Embryonic facial prominence (tissue), 1 donor: Measurements from ENCODE around the gene REV1.
"Not testable (repeated sequence)": the region's sequence is repeated elsewhere in the genome, so short reads cannot be mapped to it uniquely, and the experiment has no call there.

Experiments used
- DNase-seq: peaks from one replicate; pipeline ENCODE4 v3.0.0-alpha.2; 2016; ENCODE audit errors: extremely low spot score

Gene REV1

GRCh38 chr2:99487906-99488305 lies 1.9 kb downstream of the REV1 start:
- no peak for DNase-seq

DNA sequence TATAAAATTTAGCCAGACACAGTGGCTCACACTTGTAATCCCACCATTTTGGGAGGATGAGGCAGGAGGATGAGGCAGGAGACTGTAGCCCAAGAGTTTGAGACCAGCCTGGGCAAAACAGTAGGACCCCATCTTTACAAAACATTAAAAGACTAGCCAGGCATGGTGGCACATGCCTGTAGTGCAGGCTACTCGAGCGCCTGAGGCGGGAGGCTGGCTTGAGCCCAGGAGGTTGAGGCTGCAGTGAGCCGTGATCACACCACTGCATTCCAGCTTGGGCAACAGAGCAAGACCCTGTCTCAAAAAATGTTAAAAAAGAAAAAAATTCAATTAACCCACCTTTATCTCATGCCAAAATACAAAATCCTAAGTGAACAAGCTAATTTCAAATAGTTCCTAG lies 4.0 kb downstream of the REV1 start:
- no peak for DNase-seq

GRCh38 chr2:99485411-99485810 lies 4.4 kb downstream of the REV1 start:
- DNase-seq, result no peak

DNA sequence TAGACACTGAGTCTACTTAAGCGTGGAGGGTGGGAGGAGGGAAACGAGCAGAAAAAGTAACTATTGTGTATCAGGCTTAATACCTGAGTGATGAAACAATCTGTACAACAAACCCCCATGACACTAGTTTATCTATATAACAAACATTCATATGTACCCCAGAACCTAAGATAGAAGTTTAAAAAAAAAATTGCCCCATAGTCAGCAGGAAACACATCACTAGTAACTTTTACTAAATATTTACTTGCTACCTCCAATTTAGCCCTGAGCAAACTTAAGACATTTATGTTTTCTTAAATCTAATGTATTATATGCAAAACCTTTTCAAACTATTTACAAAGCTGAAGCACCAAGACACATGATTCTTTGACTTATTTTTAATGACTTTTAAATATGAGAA lies 5.6 kb downstream of the REV1 start:
- DNase-seq, result no peak

- no peak for DNase-seq
Observed at GRCh38 chr2:99481941-99482340, 7.9 kb downstream of the REV1 start.

GRCh38 chr2:99481527-99481926 lies 8.3 kb downstream of the REV1 start:
- no peak for DNase-seq

DNA sequence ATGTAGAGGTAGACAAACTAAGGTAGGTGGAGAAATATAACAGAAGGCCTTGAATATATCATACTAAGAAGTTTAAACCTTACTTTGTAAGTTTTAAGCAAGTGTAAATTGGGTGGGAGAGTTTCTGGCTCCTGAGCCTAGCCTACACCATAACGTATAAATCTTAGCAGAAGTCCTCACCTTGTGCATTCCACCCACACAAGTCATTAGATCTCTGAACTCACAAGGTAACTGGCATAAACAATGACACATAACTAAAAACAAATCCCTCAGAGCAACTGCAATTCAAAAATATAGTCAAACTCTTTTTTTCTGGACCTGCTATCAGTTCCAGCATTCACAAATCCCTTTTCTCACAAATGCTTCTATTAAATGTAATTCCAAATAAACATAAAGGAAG lies 9.4 kb downstream of the REV1 start:
- no peak for DNase-seq

GRCh38 chr2:99478632-99479031 lies 11.2 kb downstream of the REV1 start:
- DNase-seq, result no peak

DNA sequence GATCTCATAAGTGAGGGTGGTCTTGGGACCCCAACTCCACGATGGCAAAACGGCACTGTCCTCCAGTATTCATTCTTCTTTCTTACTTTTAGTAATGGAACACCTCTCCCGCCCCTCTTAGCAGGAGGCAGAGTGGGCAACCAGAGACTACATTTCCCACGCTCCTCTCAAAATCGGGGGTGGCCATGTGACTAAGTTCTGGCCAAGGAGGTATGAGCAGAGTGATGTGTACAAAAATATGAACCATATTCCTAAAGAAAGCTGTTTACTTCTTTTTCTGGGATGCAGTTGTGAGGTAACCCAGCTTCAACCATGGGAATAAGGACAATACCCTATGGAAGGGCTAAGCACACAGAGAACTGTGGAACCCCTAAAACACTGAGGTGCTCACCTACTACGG lies 12.8 kb downstream of the REV1 start:
- DNase-seq, result no peak

- DNase-seq, result no peak
Observed at GRCh38 chr2:99476629-99477028, 13.2 kb downstream of the REV1 start.

- not testable (repeated sequence) for DNase-seq
Observed at GRCh38 chr2:99475095-99475494, 14.7 kb downstream of the REV1 start.

GRCh38 chr2:99473518-99474083 lies 16.2 kb downstream of the REV1 start:
- no peak for DNase-seq

DNA sequence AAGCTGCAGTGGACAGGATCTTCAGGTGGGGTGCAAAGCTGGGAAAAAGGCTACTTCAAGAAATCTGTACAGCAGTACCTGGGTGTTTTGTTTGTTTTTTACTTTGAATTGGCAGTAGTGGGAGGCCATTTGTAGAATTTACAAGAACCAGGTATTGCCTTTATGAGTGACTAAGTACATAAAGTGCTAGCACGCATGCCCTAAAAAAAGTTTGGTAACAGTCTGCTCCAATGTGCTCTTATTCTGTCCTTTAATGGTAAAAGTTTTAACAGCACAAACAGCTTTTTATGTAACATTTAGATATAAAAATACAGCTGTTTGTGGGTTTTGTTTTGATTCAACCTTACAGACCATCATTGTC lies 17.2 kb downstream of the REV1 start:
- DNase-seq, result no peak

DNA sequence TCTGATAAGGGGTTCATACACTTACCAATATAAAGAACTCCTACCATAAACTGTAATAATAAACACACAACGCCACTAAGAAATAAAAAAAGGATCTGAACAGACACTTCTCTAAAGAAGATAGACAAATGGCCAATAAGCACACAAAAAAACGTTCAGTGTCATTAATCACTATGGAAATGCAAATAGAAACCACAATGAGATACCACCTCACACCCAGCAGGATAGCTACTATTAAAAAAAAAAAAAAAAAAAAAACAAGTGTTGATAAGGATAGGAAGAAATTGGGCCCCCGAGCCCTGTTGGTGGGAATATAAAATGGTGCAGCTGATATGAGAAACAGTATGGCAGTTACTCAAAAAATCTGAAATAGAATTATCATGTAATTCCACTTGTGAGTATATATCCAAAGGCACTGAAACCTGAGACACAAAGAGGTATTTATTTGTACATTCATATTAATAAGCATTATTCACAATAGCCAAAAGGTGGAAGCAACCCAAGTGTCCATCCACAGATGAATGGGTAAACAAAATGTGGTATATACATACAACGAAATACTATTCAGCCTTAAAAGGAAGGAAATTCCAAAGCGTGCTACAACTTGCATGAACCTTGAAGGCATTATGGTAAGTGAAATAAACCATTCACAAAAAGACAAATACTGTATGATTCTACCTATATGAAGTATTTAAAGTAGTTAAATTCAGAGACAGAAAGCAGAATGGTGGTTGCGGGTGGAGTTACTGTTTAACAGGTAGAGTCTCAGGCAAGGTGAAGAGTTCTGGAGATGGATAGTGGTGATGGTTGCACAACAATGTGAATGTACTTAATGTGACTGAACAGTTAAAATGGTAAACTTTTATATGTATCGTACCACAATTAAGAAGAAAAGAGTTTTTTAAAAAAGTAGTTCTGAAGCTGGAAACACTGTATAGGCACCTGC lies 17.9 kb downstream of the REV1 start:
- DNase-seq, result no peak

GRCh38 chr2:99470957-99471356 lies 18.9 kb downstream of the REV1 start:
- DNase-seq, result no peak

DNA sequence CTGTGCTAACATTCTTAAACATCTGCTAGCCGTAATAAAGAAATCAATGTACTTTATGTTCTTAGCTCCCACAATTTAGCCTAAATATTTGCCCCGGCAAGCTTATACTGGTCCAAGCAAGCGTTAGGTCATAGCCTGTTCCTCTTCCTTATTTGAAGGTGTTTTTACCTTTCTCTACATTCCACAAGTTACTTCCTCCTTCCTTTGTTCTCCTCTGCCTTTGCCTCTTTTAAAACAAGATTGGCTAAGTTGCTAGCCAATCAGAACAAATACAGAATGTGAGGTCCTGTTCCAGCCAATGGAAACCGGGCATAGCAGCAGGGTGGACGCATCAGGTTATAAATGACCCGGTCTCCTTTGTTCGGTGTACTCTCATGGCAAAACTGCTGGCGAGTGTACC lies 19.4 kb downstream of the REV1 start:
- not testable (repeated sequence) for DNase-seq

DNA sequence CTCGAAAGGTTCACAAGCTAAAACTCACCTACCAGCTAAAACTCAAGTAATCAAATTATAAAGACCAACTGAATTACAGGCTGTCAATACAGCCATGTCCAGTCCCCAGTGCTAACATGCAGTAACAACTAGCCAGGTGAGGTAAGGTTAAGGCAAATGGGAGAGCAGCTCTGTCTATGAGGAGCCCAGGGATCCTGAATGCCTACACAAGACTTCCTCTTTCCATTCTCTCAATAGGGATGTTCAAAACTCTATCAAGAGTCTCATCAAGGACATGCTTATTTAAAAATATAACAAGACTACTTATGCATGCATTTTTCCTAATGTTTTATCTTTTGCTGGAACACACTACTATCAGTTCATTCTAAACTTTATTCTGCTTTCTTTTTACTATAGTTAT lies 20.4 kb downstream of the REV1 start:
- no peak for DNase-seq

- DNase-seq, result no peak
Observed at GRCh38 chr2:99468155-99468554, 21.7 kb downstream of the REV1 start.

DNA sequence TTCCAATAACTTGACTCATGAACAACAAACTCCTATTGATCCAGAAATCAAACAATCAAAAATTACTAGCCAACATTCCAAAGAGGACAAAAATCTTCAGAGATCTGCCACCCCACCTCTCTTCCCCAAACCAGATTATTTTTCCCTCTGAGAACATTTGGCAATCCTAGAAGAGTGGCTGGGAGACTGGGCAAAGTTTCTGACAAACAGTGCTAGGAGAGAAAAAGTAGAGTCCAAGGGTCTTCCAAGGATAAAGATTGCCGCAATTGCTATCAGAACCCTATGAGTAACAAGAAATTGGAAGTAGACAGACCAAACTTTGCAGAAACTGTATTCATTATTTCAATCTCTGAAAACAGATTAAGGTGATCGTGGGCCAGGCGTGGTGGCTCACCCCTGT lies 22.4 kb downstream of the REV1 start:
- DNase-seq, result no peak

DNA sequence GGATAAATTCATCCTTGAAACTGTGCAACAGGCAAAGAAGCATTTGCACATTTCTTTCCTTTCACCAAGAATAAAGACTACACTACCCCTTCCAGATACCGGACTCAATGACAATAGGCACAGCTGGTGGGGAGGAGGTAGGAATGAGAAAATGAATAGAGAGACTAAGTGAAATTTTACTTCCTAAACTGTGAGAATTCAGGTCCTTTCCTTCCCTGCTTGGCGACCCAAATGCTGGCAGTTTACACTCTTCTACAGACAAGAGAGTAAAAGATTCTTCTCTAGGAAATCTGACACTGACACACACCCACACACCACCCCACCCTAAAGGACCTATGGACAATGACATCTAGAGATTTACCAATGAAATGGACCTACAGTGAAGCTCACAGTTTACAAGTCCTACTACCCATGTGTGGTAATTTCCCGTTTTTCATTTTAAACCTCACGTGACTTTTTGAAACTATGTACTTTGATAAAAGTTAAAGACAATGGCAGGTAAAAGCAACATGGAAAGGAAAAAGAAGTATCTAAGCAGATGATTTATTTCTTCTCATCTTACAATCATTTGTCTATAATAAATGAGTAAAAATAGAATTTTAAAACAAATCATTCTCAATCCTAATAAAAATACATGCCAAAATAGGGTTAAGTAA lies 27.9 kb downstream of the REV1 start:
- no peak for DNase-seq

GRCh38 chr2:99458529-99458928 lies 31.3 kb downstream of the REV1 start:
- no peak for DNase-seq

DNA sequence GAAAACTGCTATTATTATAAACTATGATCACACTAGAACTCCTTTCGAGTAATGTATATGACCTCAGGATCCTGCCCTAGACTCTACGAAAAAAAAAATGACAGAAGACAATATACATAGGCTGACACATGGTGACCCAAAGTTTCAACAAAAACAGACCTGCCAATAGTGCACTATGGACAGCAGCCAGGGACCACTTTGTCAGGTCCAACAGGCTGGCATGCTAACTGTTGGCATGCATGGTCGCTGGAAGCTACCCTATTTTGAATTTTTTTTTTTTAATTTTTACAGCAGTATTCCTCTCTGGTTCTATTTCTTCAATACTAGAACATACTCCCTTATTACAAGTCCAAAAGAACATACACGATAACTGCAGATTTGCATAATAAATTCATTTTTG lies 38.1 kb downstream of the REV1 start:
- DNase-seq, result no peak

- DNase-seq, result no peak
Observed at GRCh38 chr2:99451280-99451679, 38.5 kb downstream of the REV1 start.
